C4-2B (cell line): ENCODE results near the gene FSTL4.

ENCODE experiments used
- H3K27ac ChIP-seq: fragments of 450-650 bp; 2 replicates; pipeline ENCODE4 v1.5.1; 2017
- CTCF ChIP-seq: fragments of 450-650 bp; conservative IDR thresholded peaks from 2 replicates; pipeline ENCODE4 v1.5.1; 2017; ENCODE audit warnings: mild to moderate bottlenecking
- ZFX ChIP-seq: fragments of 450-650 bp; IDR thresholded peaks from 2 replicates; pipeline ENCODE4 v1.6.1; 2017

Gene FSTL4

DNA sequence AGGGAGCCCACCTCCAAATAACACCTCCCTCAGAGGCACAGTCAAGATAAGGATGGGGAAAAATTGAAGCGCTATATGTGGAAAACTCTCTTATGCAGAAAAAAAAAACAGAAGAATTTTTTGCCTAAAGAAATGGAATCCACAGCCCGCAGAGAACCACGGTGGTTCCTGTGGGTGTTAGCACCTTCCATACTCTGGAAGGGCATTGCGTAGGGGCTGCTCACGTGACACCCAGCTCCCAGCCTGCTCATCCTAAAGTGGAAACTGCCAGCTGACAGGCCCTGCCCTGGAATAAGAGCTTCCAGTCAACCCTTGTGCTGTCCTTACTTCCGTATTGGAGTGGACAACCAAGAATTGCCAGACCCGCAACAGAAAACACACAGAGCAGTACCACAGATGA lies 142.5 kb downstream of the FSTL4 start:
- TF ChIP-seq CTCF (no peak), ZFX (no peak)
- no peak overlapping the region for H3K27ac ChIP-seq

DNA sequence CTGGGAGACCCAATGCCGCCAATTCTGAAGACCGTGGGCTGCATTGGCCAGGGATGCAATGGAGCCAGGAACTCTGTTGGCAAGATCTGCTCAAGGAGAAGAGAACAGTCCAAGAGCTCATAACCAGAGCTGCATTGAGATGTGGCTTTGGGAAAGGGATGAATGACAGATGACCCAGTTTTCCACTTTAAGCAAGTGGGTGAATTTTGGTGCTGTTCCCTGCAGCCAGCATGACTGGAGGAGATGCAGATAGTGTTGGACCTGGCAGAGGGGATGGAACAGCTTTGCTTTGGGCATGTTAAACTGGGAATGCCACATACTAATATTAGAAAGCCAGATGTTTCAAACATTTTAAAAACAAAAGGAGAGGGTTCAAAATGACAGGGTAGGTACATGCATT lies 143.1 kb downstream of the FSTL4 start:
- no peak for TF ChIP-seq ZFX
- no peak overlapping the region for H3K27ac ChIP-seq

GRCh38 chr5:133468596-133468995 lies 143.7 kb downstream of the FSTL4 start:
- TF ChIP-seq CTCF (no peak), ZFX (no peak)

GRCh38 chr5:133467826-133468463 lies 144.4 kb downstream of the FSTL4 start:
- H3K27ac ChIP-seq: no peak overlapping the region
- TF ChIP-seq ZFX (no peak), CTCF (no peak)

More at GRCh38 chr5:133468596-133468995, 143.7 kb downstream of the FSTL4 start:
- no peak overlapping the region for H3K27ac ChIP-seq

DNA sequence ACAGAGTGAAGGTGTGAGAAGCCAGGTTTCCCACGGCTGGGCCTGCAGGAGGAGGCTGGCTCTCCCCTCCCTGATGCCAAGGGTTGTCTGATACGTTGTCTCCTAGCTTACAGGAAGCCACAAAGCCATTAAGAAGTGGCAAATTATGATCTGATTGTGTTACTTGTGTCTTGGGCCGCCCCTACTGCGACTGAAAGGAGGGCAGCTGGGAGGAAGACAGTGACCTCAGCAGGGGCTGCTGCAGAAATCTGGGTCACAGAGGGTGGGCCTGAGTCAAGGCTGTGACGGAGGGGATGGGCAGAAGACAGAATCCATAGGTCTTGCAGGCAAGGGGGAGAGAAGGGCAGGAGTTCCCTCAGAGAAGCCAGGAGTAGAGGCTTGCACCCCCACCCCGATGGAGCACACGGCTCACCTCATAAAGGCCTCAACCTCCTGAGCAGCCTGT lies 145.0 kb downstream of the FSTL4 start:
- no peak for TF ChIP-seq CTCF
- no peak for TF ChIP-seq ZFX
- H3K27ac ChIP-seq: no peak overlapping the region

- no peak overlapping the region for H3K27ac ChIP-seq
- TF ChIP-seq ZFX: no peak
- no peak for TF ChIP-seq CTCF
These were observed 145.6 kb downstream of the FSTL4 start for GRCh38 chr5:133466556-133467334.

DNA sequence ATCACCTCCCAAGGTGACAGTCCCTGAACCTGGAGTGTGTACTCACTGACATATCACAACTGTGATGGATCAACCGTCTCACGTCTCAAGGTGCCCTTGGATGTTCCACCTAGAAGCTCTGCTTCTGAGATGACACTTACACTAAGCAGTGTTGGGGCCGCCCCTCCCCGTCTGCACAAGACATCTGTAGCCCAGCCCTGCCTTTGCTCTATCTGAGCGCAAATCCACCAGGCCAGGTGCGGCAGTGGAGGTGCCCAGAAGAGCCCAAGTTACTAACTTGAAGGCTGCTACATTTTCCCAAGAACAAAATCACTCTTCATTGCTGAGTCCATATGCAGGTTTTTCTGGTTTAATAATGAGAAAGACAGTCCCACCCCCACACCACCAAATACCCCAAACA lies 148.3 kb downstream of the FSTL4 start:
- no peak overlapping the region for H3K27ac ChIP-seq
- TF ChIP-seq CTCF: no peak
- TF ChIP-seq ZFX: no peak
